Heart left ventricle (tissue), 13 donors: ENCODE data around the gene IGSF6.

Source experiments
- CTCF ChIP-seq, 12 donors: fragments of 200-600 bp; sonication (generic) in 4 of 12; IDR thresholded peaks; one replicate each; pipeline versions ENCODE4 v1.5.0 to v1.8.0; 2018 to 2022; ENCODE audit warnings: antibody characterized with exemption in 12 of 12, mild to moderate bottlenecking in 5 of 12
- POLR2A ChIP-seq, 2 donors: fragments of 450-650 bp; IDR thresholded peaks; one replicate each; pipeline ENCODE4 v1.6.1; 2017; ENCODE audit warnings: antibody characterized with exemption in 2 of 2, mild to moderate bottlenecking in 2 of 2, moderate library complexity in 2 of 2
- donor health status: ischemic (EF 13 %, LVEDD 7.1; RV severe dilation, severe dysfunction).
- donor health status: DM: no; HTN: yes; CAD: no.
- donor health status: DM: no; HTN: no; CAD: no.
- donor health status: ischemic (EF 25% LVEDD 6.9; RV normal size, moderate dysfunction).
- donor health status: ischemic (EF 25% LVEDD 5.7; RV mildly dilated, moderate dysfunction).
- donor health status: ischemic (EF 35%, LVEDD 5.7; RV mildly dilated, moderate dysfunction).
- donor health status: nonischemic (EF 11% LVEDD 7.7; RV severe dilation, severe dysfunction).
- donor health status: DM: yes; HTN: yes; CAD: no.
- donor health status: PGD.
- donor health status: ischemic (EF 29% LVEDD 5.4; RV normal size, mild dysfunction).
- donor health status: nonischemic (EF 23%, LVEDD 6.1; RV moderate dilation, normal function).

- TF ChIP-seq CTCF (IDR thresholded peaks at IDR 0.05), result no peak
- no peak for TF ChIP-seq POLR2A (IDR thresholded peaks at IDR 0.05)
Measured at GRCh38 chr16:21663889-21664647, 11.7 kb upstream of the IGSF6 start, which contains the start of gene OTOA.
